ENCODE data around the gene EXOC2.
"Not testable (repeated sequence)": the region's sequence is repeated elsewhere in the genome, so short reads cannot be mapped to it uniquely, and the experiment has no call there.

GRCh38 chr6:694431-695126 lies 1.6 kb upstream of the EXOC2 start:
- not testable (repeated sequence) for TF ChIP-seq CTCF (optimal IDR thresholded peaks at IDR 0.05 in 1 of 3, IDR thresholded peaks at IDR 0.05 in 1 of 3, conservative IDR thresholded peaks at IDR 0.05 in 1 of 3; ENCODE audit: extremely low read depth in 1 of 3, insufficient read depth in 2 of 3, low read length in 3 of 3); EZH2 (IDR thresholded peaks at IDR 0.05; ENCODE audit: low read length)

All from keratinocyte (primary cell).